Gastroesophageal sphincter (tissue), 3 donors: ENCODE data around the gene MFSD6.

Source experiments
- POLR2A ChIP-seq, 2 donors: fragments of 450-650 bp; IDR thresholded peaks; one replicate each; pipeline ENCODE4 v1.6.1; 2017; ENCODE audit warnings: antibody characterized with exemption in 2 of 2, mild to moderate bottlenecking in 2 of 2, moderate library complexity in 1 of 2
- POLR2AphosphoS5 ChIP-seq: sonication (generic); formaldehyde crosslinking; IDR thresholded peaks from one replicate; pipeline ENCODE4 v1.6.1; 2017; ENCODE audit warnings: antibody characterized with exemption
- TF ChIP-seq, protein P1 (sequence below), 4 experiments: fragments of 200-600 bp in 2 of 4; fragments of 450-650 bp in 2 of 4; sonication (generic) in 1 of 4; IDR thresholded peaks; one replicate each; pipeline ENCODE4 v1.5.1; 2017 to 2019; ENCODE audit warnings: antibody characterized with exemption in 4 of 4, mild to moderate bottlenecking in 2 of 4, moderate library complexity in 2 of 4

DNA sequence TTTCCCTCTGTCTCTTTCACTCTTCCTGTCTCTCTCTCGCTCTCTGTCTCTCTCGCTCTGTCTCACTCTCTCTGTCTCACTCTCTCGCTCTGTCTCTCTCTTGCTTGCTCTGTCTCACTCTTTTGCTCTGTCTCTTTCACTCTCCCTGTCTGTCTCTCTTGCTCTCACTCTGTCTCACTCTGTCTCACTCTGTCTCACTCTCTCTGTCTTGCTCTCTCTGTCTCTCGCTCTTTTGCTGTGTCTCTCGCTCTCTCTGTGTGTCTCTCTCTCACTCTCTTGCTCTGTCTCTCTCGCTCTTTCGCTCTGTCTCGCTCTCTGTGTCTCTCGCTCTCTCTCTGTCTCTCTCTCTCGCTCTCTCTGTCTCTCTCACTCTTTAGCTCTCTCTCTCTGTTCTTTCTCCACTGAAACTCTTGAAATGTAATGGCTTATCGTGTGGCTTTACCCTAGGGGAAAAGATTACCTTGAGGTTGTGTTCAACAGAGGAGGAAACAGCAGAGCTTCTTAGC is 41.9 kb upstream of the MFSD6 start:
- TF ChIP-seq, protein P1, sequence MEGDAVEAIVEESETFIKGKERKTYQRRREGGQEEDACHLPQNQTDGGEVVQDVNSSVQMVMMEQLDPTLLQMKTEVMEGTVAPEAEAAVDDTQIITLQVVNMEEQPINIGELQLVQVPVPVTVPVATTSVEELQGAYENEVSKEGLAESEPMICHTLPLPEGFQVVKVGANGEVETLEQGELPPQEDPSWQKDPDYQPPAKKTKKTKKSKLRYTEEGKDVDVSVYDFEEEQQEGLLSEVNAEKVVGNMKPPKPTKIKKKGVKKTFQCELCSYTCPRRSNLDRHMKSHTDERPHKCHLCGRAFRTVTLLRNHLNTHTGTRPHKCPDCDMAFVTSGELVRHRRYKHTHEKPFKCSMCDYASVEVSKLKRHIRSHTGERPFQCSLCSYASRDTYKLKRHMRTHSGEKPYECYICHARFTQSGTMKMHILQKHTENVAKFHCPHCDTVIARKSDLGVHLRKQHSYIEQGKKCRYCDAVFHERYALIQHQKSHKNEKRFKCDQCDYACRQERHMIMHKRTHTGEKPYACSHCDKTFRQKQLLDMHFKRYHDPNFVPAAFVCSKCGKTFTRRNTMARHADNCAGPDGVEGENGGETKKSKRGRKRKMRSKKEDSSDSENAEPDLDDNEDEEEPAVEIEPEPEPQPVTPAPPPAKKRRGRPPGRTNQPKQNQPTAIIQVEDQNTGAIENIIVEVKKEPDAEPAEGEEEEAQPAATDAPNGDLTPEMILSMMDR (IDR thresholded peaks at IDR 0.05), result no peak
- TF ChIP-seq POLR2A (IDR thresholded peaks at IDR 0.05) (no peak), POLR2AphosphoS5 (no peak)
